HG03039 (cell line): Measurements from ENCODE around the gene LCMT1.
"Not testable (repeated sequence)": the region's sequence is repeated elsewhere in the genome, so short reads cannot be mapped to it uniquely, and the experiment has no call there.

Experiments
- ATAC-seq: cut with Tn5 transposase; IDR thresholded peaks from one replicate; pipeline ENCODE4 v1.9.1; 2021; ENCODE audit warnings: mild to moderate bottlenecking, moderate library complexity; ENCODE audit not compliant: unreplicated experiment

Gene LCMT1

GRCh38 chr16:25135254-25135878 lies 23.8 kb downstream of the LCMT1 start:
- ATAC-seq = no peak

- ATAC-seq = no peak
Measured at GRCh38 chr16:25138130-25138529, 26.6 kb downstream of the LCMT1 start.

GRCh38 chr16:25140459-25140858 lies 28.9 kb downstream of the LCMT1 start:
- no peak for ATAC-seq

GRCh38 chr16:25141648-25142047 lies 30.1 kb downstream of the LCMT1 start:
- no peak for ATAC-seq

- no peak for ATAC-seq
Measured at GRCh38 chr16:25143928-25144327, 32.4 kb downstream of the LCMT1 start.

- no peak for ATAC-seq
Measured at GRCh38 chr16:25148568-25149215, 37.1 kb downstream of the LCMT1 start.

- ATAC-seq = no peak
Measured at GRCh38 chr16:25151996-25152395, 40.5 kb downstream of the LCMT1 start.

- no peak for ATAC-seq
Measured at GRCh38 chr16:25155553-25156460, 44.3 kb downstream of the LCMT1 start.

GRCh38 chr16:25157271-25157875 lies 45.8 kb downstream of the LCMT1 start:
- ATAC-seq = no peak

GRCh38 chr16:25158401-25158800 lies 46.9 kb downstream of the LCMT1 start:
- ATAC-seq = no peak

GRCh38 chr16:25161753-25162367 lies 50.3 kb downstream of the LCMT1 start:
- no peak for ATAC-seq

GRCh38 chr16:25163683-25164082 lies 52.1 kb downstream of the LCMT1 start:
- ATAC-seq = no peak

- no peak for ATAC-seq
Measured at GRCh38 chr16:25165284-25165683, 53.7 kb downstream of the LCMT1 start.

GRCh38 chr16:25167920-25168319 lies 56.4 kb downstream of the LCMT1 start:
- ATAC-seq = not testable (repeated sequence)

- ATAC-seq = no peak
Measured at GRCh38 chr16:25171390-25171789, 59.8 kb downstream of the LCMT1 start.

GRCh38 chr16:25172831-25173230 lies 61.3 kb downstream of the LCMT1 start:
- ATAC-seq = no peak

- ATAC-seq = no peak
Measured at GRCh38 chr16:25174285-25174684, 62.7 kb downstream of the LCMT1 start.

GRCh38 chr16:25176136-25176535 lies 64.6 kb downstream of the LCMT1 start:
- ATAC-seq = no peak

GRCh38 chr16:25177512-25177830 lies 65.9 kb downstream of the LCMT1 start:
- ATAC-seq = no peak

- no peak for ATAC-seq
Measured at GRCh38 chr16:25177831-25178688, 66.5 kb downstream of the LCMT1 start.
